PC-3 (cell line): Measurements from ENCODE around the gene ZNF346. TPM values are rescaled to one million over a fixed set of nuclear protein-coding genes. Genes with fewer than 3 reads are reported as not detected.

ENCODE experiments used
- ATAC-seq: fragments of 200-7000 bp; cut with Tn5 transposase; 2 replicates; pipeline ENCODE4 v1.9.1; 2020; ENCODE audit warnings: mild to moderate bottlenecking, moderate library complexity
- BruUV-seq: library from RNA; stranded (reverse); fragments of 400-500 nt; replicated peaks from 2 replicates; lab custom pipeline; 2021; lab: Mats Ljungman, UMichigan
- CTCF ChIA-PET: fragments of 300-600 bp; sonication (Branson Sonifier 250); formaldehyde crosslinking; loops from one replicate; lab custom pipeline; 2022; ENCODE audit warnings: antibody characterized with exemption; lab: Charles Lee
- POLR2A ChIA-PET: fragments of 300-600 bp; sonication (Branson Sonifier 250); formaldehyde crosslinking; loops from one replicate; lab custom pipeline; 2022; ENCODE audit warnings: antibody characterized with exemption; ENCODE audit not compliant: unreplicated experiment; lab: Charles Lee
- DNase-seq: peaks from one replicate; pipeline ENCODE4 v3.0.0-alpha.2; 2015
- H2AFZ ChIP-seq: fragments of 300-600 bp; sonication (generic); 2 replicates; pipeline ENCODE4 v1.6.0; 2016; ENCODE audit warnings: antibody characterized with exemption, low read length
- H3F3A ChIP-seq: fragments of 300-600 bp; sonication (generic); one replicate; pipeline ENCODE4 v1.6.0; 2017; ENCODE audit warnings: antibody characterized with exemption, low read length, control low read depth, mild to moderate bottlenecking; ENCODE audit not compliant: unreplicated experiment
- H3K27ac ChIP-seq: fragments of 300-600 bp; sonication (generic); 2 replicates; pipeline ENCODE4 v1.5.1; 2016; ENCODE audit warnings: mild to moderate bottlenecking, low read length
- H3K27me3 ChIP-seq: fragments of 300-600 bp; sonication (generic); 2 replicates; pipeline ENCODE4 v1.6.1; 2016; ENCODE audit warnings: low read length, mixed read lengths
- H3K36me3 ChIP-seq: fragments of 300-600 bp; sonication (generic); 2 replicates; pipeline ENCODE4 v1.6.1; 2016; ENCODE audit warnings: low read depth, mixed run types, low read length, mixed read lengths
- H3K4me1 ChIP-seq: fragments of 300-600 bp; sonication (generic); 2 replicates; pipeline ENCODE4 v1.5.1; 2016; ENCODE audit warnings: low read length; ENCODE audit not compliant: insufficient read depth
- H3K4me2 ChIP-seq: fragments of 300-600 bp; sonication (generic); 2 replicates; pipeline ENCODE4 v1.6.0; 2016; ENCODE audit warnings: low read length
- H3K4me3 ChIP-seq: fragments of 300-600 bp; sonication (generic); 2 replicates; pipeline ENCODE4 v1.5.1; 2016; ENCODE audit warnings: mild to moderate bottlenecking, low read length, mixed read lengths
- H3K79me2 ChIP-seq: fragments of 300-600 bp; sonication (generic); 2 replicates; pipeline ENCODE4 v1.6.1; 2017; ENCODE audit warnings: low read length, mixed read lengths
- H3K9ac ChIP-seq: fragments of 300-600 bp; sonication (generic); 2 replicates; pipeline ENCODE4 v1.6.0; 2016; ENCODE audit warnings: mild to moderate bottlenecking, low read length
- H3K9me2 ChIP-seq: fragments of 300-600 bp; sonication (generic); replicated peaks from 2 replicates; pipeline ENCODE4 v1.6.1; 2016; ENCODE audit warnings: mixed run types, low read length, mixed read lengths
- H3K9me3 ChIP-seq: fragments of 300-600 bp; sonication (generic); 2 replicates; pipeline ENCODE4 v1.6.1; 2016; ENCODE audit warnings: low read length, mixed read lengths
- H4K20me1 ChIP-seq: fragments of 300-600 bp; sonication (generic); 2 replicates; pipeline ENCODE4 v1.6.1; 2016; ENCODE audit warnings: low read length, mixed read lengths
- EZH2 ChIP-seq: fragments of 300-600 bp; sonication (generic); IDR thresholded peaks from one replicate; pipeline ENCODE4 v1.6.1; 2017; ENCODE audit warnings: antibody characterized with exemption, mild to moderate bottlenecking, low read length; ENCODE audit not compliant: unreplicated experiment
- EZH2phosphoT487 ChIP-seq: fragments of 300-600 bp; sonication (generic); IDR thresholded peaks from 2 replicates; pipeline ENCODE4 v1.6.1; 2018; ENCODE audit warnings: mild to moderate bottlenecking, antibody characterized with exemption, low read length, borderline replicate concordance
- intact Hi-C: fragments of 100-400 bp; cut with micrococcal nuclease; formaldehyde crosslinking; loops from 2 replicates; pipeline ENCODE4 v1.9.0; 2023
- total RNA-seq: library from RNA; depleted of rRNA; stranded (reverse); fragments of >200 nt; gene quantifications from 2 replicates; pipeline ENCODE4 v1.2.3, GENCODE V29; 2014
- TF ChIP-seq, protein P1 (sequence below): fragments of 300-600 bp; sonication (generic); conservative IDR thresholded peaks from 2 replicates; pipeline ENCODE4 v1.5.1; 2017; ENCODE audit warnings: antibody characterized with exemption, low read depth, mild to moderate bottlenecking, low read length

ZNF346 gene
- total RNA-seq, 1 experiment from 2014 or later = 38.9 TPM

DNA sequence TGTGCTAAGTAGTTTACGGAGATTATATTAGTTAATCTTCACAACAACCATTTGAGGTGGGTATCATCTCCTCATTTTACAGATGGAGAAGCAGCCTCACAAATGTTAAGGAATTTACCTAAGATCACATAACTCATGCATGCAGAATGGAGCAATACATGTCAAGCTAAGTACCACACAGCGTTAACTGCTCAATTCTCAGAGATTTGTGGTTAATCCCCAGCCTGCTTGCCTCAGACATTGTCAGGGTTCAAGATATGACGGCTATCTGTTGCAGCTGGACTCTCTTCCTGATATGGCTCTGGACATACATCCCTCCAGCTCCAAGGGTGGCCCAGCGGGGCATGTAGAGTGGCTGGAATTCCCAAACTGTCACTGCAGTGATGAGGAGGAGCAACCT lies 7.3 kb upstream of the ZNF346 start:
- H2AFZ ChIP-seq = no peak overlapping the region
- no peaks in the 10 kb centered on the region for H4K20me1 ChIP-seq
- ChIA-PET CTCF (interaction anchor here (0.6 kb wide), 1 partner anchor 212 kb away, joined by 4 read pairs; no protein-coding TSS in a partner anchor), POLR2A (no interaction called here)
- H3K9ac ChIP-seq = no peak overlapping the region
- BruUV-seq = no TSS peak
- intact Hi-C loops = no loop called here
- no peaks in the 10 kb centered on the region for H3K9me3 ChIP-seq
- DNase-seq (no peak), ATAC-seq (no peak)
- H3K4me1 ChIP-seq = no peaks in the 10 kb centered on the region
- H3K4me3 ChIP-seq = no peak overlapping the region
- no peaks in the 10 kb centered on the region for H3K9me2 ChIP-seq
- H3K36me3 ChIP-seq = no peaks in the 10 kb centered on the region
- no peaks in the 10 kb centered on the region for H3F3A ChIP-seq
- H3K4me2 ChIP-seq = no peak overlapping the region
- no peak for TF ChIP-seq EZH2phosphoT487
- TF ChIP-seq EZH2 = no peak
- TF ChIP-seq, protein P1, sequence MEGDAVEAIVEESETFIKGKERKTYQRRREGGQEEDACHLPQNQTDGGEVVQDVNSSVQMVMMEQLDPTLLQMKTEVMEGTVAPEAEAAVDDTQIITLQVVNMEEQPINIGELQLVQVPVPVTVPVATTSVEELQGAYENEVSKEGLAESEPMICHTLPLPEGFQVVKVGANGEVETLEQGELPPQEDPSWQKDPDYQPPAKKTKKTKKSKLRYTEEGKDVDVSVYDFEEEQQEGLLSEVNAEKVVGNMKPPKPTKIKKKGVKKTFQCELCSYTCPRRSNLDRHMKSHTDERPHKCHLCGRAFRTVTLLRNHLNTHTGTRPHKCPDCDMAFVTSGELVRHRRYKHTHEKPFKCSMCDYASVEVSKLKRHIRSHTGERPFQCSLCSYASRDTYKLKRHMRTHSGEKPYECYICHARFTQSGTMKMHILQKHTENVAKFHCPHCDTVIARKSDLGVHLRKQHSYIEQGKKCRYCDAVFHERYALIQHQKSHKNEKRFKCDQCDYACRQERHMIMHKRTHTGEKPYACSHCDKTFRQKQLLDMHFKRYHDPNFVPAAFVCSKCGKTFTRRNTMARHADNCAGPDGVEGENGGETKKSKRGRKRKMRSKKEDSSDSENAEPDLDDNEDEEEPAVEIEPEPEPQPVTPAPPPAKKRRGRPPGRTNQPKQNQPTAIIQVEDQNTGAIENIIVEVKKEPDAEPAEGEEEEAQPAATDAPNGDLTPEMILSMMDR = no peak
- no peak overlapping the region for H3K27ac ChIP-seq
- no peaks in the 10 kb centered on the region for H3K27me3 ChIP-seq
- H3K79me2 ChIP-seq = no peaks in the 10 kb centered on the region

- Histone ChIP-seq H3K4me3 (no peak overlapping the region), H3K4me1 (0 out of 2 replicates have a peak, but pooled peaks cover under 1% of the 10 kb centered on the region), H3K36me3 (no peaks in the 10 kb centered on the region), H3K9ac (no peak overlapping the region), H3K9me3 (no peaks in the 10 kb centered on the region), H2AFZ (no peak overlapping the region), H4K20me1 (no peaks in the 10 kb centered on the region), H3K27me3 (no peaks in the 10 kb centered on the region), H3K9me2 (no peaks in the 10 kb centered on the region), H3F3A (no peaks in the 10 kb centered on the region), H3K4me2 (no peak overlapping the region), H3K79me2 (peaks cover 20% of the 10 kb centered on the region), H3K27ac (no peak overlapping the region)
- no TSS peak for BruUV-seq
- intact Hi-C loops = no loop called here
- TF ChIP-seq, protein P1 = no peak
- TF ChIP-seq EZH2 (no peak), EZH2phosphoT487 (no peak)
- CTCF ChIA-PET = no interaction called here
- POLR2A ChIA-PET = no interaction called here
- DNase-seq = no peak
- no peak for ATAC-seq
Measured at GRCh38 chr5:177018341-177018740, 4.2 kb upstream of the ZNF346 start.

DNA sequence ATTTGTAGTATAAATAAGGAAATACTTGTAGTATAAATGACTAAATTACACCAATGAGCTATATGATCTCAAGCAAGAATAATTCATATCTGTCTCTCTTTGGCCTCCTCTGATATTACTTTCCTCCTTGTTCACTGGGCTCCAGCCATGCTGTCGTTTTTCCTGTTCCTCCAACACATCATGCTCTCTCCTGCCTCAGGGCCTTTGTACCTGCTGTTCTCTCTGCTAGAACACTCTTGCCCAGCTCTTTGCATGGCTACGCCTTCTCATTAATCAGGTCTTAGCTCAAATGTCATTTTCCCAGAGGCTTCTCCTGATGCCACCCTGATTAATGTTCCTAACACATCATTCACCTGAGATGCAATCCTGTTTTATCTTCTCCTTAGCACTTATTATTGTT lies 2.5 kb upstream of the ZNF346 start:
- no peak overlapping the region for H3K4me2 ChIP-seq
- no peak overlapping the region for H2AFZ ChIP-seq
- peaks cover 34% of the 10 kb centered on the region for H3K79me2 ChIP-seq
- ChIA-PET POLR2A (no interaction called here), CTCF (no interaction called here)
- TF ChIP-seq EZH2 = no peak
- TF ChIP-seq EZH2phosphoT487 = no peak
- no TSS peak for BruUV-seq
- ATAC-seq (no peak), DNase-seq (no peak)
- H3K27ac ChIP-seq = no peak overlapping the region
- no peaks in the 10 kb centered on the region for H4K20me1 ChIP-seq
- no peaks in the 10 kb centered on the region for H3K9me2 ChIP-seq
- H3K9me3 ChIP-seq = no peaks in the 10 kb centered on the region
- no peak overlapping the region for H3K4me3 ChIP-seq
- H3K4me1 ChIP-seq = 0 out of 2 replicates have a peak, but pooled peaks cover 5% of the 10 kb centered on the region
- no peaks in the 10 kb centered on the region for H3F3A ChIP-seq
- H3K27me3 ChIP-seq = no peaks in the 10 kb centered on the region
- intact Hi-C loops = no loop called here
- H3K36me3 ChIP-seq = peaks cover 5% of the 10 kb centered on the region; the same call in 1 of the 2 replicates
- H3K9ac ChIP-seq = no peak overlapping the region
